GM21576 (cell line): ENCODE data around the gene STARD3.

Experiments
- ATAC-seq: cut with Tn5 transposase; IDR thresholded peaks from one replicate; pipeline ENCODE4 v1.9.1; 2021; ENCODE audit warnings: mild to moderate bottlenecking, moderate library complexity; ENCODE audit not compliant: unreplicated experiment

Gene STARD3

DNA sequence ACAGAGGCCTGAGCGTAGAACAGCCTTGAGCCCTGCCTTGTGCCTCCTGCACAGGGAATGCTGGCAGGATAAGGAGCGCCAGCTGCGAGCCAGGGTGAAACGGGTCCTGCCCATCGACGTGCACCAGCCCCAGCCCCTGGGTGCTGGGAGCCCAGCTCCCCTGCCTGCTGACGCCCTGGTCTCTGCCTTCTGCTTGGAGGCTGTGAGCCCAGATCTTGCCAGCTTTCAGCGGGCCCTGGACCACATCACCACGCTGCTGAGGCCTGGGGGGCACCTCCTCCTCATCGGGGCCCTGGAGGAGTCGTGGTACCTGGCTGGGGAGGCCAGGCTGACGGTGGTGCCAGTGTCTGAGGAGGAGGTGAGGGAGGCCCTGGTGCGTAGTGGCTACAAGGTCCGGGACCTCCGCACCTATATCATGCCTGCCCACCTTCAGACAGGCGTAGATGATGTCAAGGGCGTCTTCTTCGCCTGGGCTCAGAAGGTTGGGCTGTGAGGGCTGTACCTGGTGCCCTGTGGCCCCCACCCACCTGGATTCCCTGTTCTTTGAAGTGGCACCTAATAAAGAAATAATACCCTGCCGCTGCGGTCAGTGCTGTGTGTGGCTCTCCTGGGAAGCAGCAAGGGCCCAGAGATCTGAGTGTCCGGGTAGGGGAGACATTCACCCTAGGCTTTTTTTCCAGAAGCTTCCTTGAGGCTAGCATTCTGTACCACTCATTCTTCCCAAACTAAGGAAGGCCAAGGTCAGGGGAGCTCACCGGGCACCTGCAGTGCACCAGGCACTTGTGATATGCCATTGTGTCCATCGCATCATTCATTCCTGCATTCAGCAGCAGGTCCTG is 33.2 kb downstream of the STARD3 start:
- ATAC-seq = no peak

DNA sequence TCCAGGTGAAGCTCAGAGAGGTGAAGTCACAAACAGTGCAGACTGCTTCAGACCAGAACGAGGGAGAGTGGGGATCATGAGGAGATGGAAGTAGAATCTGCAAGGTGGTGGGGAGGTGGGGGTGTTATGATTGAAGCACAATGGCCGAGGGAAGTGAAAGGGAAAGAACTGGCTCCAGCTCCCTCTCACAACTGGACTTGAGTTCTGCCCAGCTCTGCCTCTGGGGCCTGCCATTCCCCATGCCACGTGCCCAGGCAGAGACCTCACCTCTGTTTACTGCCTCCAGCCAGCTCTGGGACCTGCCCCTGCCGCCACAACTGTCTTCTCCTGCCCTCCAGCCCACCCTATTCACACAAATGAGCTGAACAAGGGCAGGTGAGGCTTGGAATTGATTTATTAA is 33.8 kb downstream of the STARD3 start:
- ATAC-seq = no peak

DNA sequence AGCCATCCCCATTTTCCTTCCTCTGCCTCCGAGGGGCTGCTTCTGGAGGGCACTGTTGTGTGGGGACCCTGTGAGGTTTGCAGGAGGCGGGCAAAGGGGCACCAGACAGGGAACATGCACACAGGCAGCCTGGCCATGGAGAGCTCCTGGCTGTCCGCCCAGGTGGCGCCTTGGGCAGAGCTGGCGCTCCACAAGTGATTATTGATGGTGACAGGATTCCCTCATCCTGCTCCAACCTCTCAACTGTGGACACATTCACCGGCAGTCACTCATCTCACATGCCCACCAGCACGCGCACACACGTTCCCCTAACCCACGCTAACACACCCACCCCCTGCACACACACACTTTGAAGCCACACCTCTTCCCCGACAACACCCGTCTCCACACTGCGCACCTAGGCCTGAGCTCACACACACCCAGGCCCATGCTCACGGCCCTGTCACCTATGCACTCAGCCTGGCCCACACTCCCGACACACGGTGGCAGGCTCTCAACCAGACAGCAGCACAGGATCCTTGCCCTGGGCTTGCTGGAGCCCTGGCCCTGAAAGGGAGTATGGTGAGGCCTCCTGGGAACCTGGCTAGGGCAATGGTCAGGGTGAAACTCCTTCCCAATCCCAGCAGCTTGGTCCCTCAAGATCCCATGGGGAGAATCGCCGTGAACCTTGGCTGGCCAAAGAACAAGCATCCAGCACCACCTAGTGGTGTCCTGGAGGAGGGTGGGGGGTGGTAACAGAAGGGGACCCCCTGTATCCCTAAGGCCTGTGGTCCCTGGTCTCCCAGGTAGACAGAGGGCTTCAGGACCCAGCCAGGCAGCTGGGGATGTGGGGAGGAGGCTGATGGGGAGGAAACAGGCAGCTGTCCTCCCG is 34.9 kb downstream of the STARD3 start:
- ATAC-seq = no peak

DNA sequence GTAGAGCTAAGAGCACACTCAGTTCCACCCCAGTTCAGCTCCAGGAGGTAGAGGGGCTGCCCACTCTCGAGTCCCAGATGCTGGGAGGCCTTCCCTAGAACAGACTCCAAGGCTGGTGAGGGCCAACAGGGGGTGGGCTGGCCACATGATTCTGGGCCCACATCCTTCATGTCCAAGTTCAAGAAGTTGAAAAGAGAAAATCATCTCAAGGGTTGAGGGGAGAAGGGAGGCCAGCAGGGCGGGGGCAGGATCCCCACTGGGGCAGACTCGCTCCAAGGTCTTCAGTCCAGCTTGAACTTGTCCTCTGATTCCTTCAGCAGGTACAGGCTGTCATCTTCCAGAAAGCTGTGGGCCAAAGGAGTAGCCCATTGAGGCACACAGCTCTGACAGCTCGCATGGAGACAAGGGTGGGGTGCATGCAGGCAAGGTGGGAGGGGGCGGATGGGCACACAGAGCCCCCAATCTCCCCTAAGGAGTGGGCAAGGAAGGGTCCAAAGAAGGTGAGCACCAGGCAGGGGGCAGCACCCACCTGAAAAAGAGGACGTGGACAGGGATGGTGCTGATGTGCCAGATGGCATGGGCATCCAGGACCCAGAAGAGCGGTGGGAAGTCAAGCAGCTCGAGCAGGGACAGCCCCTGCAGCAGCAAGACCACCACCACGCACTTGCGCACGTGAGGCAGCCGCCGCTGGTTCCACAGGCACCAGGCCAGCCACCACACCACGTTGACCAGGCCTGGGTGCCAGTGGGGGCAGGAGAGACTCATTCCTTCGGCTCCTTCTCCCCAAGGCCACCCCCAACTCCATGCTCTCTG is 35.8 kb downstream of the STARD3 start:
- no peak for ATAC-seq

DNA sequence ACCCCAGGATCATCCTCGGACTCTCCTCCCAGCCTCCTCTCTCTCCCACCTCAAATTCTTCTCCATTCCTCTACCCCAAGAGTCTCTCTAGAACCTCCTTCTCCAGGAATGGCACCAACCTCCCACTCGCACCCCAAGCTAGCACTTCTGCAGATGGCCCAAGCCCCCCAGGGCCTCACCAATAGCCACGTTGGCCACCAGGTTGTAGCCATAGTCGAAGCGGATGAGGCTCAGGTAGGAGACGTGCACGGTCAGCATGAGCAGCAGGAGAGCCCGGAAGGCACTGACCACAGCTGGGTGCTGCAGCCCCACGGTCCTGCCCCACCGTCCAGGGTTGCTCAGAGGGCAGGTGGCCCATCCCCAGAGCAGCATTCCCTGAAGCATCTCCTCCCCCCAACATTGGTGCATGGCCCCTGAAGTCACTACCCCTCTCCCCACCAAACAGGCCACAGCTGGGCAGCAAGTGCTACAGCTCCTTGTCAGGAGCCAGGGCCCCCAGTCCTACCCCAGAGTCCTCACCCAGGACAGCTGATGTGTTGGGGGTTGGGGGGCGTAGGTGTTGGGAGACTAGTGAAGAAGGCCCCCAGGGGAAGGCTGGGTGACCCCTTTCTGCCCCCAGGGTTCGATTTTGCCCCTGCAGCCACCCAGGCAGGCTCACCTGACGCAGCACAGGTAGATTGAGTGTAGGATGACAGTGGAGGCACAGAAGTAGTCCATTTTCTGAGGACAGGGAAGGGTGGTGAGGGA is 36.6 kb downstream of the STARD3 start:
- no peak for ATAC-seq

DNA sequence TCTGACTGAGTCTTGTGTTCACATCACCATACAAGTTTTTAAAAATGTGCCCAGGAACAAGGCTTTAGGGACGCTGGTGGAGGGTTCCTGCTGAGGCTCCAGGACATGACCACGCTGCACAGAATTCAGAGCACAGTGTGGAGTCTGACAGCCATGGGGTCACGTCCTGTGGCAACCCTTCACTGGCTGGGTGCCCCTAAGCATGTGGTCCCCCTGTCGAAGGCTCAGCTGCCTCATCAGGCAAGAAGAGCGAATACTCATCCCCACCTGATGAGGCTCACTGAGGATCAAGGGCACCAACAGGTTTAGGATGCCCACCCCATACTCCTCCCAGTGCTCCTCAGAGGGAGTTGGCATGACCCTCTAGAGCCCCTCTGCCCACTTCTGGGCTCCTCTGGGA is 37.2 kb downstream of the STARD3 start:
- ATAC-seq = no peak

DNA sequence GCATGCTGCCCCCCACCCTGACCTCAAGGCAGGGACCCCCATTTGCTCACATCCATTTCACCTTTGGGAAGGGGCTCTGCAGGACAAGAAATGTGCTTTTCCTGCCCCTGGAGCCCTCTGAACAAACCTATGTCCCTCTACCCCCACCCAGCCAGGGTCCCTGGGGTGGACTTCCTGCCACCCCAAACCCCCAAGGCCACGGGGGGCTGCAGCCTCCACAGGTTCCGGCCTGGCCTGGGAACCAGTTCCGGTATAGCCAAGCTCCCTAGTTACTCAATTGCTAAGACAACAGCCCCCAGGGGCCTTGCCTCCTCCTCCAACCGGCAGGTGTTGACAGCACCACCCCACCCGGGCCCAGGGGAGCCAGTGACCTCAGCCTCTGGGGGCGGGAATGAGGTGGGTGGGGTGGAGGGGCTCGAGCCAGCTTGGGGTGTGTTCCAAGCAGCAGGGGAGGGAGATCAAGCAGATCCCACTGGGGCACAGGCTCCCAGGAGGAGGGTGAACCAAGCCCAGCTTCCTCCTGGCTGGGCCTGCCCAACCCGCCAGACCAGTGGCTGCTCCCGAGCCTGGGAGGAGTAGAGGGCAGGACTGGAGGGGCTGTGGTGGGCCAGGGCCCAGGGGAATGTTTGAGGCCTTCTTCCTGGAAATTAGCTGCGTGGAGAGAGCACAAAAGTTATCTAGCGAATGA is 37.9 kb downstream of the STARD3 start:
- ATAC-seq = no peak

DNA sequence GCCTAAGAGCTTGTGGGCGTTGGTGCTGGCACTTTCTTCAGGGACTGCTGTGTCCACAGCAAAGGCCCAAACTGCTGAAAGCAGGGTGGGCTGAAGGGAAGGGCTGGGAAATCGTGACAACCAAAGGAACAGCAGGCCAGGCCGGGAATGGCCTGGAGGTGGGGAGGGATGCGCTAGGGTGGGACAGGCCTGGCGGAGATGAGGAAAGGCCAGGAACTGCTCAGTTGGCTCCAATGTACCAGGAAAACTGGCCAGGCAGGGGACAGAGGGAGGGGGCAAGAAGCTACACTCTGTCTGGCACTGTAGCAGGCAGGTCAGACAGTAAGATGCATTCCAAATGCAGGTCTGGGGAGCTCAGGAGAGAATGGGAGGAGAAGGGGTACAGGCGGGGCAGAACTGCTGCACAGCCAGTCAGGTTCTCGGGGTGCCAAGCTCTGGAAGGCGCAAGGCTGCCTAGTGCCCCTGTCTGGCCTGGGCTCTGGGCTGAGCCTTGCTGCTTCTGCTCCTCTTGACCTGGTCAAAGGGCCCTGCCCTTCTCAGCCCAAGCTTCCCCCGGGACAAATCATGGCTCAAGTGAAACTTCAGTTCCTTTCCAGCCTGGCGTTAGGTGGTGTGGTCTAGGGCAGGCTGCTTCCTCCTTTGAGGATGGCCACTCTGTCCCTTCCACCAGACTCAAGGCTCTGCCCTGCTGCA is 38.6 kb downstream of the STARD3 start:
- ATAC-seq = no peak

DNA sequence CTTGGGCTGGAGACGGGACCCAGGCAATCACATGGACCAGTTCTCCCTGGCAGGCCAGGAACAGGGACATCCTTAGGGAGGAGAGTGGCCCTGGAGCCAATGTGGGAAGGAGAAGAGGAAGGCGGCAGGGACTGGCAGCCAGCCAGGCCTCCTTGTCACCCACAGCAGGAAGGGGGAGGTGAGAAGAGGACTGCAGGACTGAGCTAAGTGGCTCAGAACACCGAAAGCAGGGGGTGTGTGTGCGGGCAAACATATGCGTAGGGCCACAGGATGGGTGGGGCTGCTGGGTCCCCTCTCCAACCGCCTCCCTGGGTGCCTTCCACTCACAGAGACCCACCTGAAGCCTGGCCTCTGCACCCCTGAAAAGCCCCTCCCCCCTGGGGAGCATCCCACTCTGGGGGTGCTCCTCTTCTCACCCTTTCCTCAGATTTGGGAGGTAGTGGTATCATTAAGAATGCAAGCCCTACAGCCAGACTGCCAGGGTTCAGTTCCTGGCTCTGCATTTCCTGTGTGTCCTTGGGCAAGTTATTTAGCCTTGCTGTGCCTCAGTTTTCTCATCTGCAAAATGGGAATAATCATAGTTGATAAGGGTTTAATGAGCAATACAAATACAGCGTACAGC is 39.4 kb downstream of the STARD3 start:
- ATAC-seq = no peak

DNA sequence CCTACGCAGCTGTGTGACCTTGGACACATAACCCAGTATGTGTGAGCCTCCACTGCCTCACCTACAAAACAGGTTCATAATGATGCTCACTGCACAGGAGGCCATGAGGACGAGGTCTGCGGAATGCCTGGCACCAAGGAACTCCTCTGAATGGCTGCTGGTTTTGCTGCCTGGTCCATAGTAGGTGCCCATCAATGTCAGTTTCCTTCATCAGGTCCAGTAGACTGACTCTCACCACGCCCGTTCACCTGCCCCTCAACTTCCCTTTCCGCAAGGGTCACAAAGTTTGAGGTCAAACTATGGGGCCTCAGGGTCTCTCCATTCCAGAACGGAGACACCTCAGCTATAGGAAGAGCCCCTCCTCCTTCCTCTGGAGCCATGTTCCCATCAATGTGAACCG is 40.1 kb downstream of the STARD3 start:
- ATAC-seq = no peak

DNA sequence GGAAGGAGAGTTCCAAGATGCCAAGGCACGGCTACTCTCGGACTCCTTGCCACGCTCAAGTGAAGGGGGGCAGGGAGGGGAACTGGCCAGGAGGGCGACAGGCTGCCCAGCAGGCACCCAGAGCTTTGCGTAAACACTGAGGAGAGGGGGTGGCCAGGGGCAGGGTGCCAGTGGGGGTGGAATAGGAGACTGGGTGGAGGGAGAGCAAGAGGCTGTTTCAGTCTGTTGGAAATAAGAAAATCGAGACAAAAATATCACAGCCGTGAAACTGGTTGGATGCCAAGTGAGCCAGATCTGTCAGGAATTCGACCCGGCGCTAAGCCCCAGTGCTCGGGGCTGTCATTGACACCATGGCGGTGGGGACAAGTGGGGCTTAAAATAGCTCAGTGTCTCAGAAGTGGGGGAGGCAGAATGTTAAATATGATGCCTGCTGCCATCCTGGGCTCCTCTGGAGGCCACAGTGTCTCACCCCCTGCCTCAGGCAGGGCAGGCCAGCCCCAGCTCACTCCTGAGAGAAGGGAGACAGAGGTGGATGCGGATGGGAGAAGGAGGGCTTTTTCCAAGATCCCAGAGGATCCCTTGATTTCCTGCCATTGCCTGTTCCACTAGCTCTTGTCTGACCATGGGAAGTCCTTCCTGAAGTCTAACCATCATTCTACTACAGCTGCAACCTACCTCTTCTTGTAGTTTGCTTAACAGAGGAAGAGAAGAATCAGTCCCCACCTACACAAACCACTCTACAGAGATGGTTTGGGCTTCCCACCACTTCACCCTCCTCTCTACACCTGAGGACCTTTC is 40.8 kb downstream of the STARD3 start:
- ATAC-seq = no peak

DNA sequence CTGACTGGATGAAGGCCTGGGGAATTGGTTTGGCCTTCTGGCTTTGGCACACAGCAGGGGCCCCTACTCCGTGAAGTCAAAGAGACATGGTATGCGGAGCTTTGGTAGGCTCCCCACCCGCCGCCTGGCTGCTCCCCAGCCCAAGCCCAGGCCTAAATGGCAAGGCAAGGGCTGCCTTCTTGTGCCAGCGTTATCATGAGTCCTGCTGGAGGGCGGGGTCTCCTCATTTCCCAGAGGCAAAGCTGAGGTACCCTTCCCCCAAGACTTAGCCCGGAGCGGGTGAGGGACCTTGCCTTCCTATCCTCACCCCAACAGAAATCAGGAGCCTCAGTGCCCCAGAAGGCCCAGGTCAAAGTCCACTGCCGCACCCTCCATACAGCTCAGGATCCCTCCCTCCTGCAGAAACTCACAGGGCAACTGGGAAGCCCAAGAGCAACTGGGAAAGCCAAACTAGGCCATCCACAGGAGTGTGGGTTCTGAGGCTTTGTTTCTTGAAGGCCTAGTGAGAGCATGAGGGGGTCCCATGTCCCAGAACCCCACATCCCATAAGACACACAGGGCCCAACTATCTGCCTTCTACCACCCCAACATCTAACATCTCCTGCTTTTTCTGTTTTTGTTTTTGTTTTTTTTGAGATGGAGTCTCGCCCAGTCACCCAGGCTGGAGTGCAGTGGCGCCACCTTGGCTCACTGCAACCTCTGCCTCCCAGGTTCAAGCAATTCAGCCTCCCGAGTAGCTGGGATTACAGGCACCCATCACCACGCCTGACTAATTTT is 41.6 kb downstream of the STARD3 start:
- ATAC-seq = no peak

DNA sequence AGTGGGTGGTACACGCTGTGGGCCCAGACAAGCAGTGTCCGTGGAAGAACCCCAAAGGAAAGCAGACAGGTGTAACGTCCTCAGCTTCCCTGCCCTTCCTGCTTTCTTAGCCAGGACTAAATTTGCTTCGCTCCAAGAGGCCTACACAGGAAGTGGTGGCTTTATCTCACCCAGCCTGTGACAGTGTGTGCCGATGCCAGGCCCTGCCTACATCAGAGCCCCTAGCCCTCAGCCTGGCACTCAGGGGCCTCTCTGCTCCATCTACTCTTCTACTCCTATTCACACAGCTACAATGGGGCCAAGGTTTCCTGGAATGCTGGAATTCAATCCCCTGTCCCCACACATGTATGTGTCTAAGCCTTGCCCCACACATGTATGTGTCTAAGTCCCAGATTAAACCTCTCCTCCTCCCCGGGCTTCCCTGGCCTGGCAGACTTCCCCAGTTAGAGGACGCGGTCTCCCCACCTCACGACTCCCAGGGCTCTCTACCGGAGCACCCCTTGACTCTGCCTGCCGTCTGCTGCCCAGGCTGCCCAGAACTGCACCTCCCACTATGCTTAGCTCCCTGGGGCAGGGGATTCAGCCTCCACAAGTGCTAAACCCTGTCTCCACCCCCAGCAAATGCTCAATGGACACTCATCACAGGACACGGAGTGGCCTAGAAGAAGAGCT is 42.7 kb downstream of the STARD3 start:
- no peak for ATAC-seq

DNA sequence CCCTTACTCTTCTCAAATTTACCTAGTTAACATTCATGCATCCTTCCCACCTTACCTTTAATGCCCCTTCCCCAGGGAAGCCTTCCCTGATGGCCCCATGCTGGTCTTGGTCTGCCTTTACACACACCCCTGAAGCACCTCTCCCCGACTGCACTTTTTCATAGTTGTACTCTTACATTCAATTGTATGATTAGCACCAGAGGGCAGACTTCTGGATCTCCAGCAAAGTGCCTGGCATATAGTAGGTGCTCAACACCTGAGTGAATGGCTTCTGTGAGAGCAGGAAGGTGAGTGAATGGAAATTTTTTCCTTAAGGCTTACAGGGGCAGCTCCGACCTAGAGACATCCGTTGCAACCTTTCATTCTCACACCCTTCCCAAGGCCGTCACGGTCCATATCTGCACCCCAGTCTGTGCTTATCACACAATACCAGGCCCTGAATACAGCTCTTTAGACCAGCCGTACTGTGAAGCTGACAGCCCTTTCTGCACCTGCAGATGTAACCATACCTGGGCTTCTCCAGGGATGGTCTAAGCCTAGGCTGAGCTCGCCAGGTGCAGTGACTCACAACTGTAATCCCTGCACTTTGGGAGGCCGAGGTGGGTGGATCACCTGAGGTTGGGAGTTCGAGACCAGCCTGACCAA is 46.5 kb downstream of the STARD3 start:
- no peak for ATAC-seq

DNA sequence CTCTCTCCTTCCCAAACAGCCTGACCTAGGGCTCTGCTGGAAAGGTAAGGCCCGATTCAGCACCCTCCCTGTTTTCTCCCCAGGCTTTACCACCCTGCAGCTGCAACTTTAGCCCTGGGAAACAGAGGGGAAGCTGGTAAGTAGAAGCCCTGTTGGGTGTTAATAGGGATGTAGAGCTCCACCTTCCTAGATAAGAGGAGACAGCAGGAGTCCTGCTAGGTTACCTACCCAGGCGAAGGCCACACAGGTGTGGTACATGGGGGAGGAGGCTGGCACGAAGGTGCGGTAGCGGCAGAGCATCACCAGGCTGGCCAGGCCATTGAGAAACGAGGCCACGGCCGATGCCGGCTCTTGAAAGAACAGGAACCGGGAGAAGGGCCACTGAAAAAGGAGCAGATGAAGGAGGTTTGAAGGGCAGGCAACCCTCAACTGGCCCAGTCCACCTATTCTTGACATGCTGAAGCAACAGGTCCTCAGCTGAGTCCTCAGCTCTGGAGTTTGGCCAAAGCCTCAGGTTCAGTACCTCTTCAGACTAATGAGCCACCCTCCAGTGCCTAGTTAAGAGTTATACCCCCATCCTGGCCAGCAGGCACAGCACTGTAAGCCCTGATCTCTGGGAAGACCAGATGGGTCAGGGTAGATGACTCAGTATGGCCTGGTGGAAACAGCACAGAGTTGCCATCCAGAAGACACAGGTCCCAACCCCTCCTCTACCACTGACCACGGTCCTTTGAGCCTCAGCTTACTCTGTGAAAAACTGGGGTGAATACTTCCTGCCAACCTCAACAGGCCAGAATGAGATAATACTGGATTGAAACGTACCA is 47.6 kb downstream of the STARD3 start:
- no peak for ATAC-seq
